HG02759 (cell line): ENCODE data around the gene CLVS2.

Source experiments
- ATAC-seq: cut with Tn5 transposase; IDR thresholded peaks from one replicate; pipeline ENCODE4 v1.9.1; 2021; ENCODE audit warnings: mild to moderate bottlenecking, moderate library complexity; ENCODE audit not compliant: unreplicated experiment

Gene CLVS2

DNA sequence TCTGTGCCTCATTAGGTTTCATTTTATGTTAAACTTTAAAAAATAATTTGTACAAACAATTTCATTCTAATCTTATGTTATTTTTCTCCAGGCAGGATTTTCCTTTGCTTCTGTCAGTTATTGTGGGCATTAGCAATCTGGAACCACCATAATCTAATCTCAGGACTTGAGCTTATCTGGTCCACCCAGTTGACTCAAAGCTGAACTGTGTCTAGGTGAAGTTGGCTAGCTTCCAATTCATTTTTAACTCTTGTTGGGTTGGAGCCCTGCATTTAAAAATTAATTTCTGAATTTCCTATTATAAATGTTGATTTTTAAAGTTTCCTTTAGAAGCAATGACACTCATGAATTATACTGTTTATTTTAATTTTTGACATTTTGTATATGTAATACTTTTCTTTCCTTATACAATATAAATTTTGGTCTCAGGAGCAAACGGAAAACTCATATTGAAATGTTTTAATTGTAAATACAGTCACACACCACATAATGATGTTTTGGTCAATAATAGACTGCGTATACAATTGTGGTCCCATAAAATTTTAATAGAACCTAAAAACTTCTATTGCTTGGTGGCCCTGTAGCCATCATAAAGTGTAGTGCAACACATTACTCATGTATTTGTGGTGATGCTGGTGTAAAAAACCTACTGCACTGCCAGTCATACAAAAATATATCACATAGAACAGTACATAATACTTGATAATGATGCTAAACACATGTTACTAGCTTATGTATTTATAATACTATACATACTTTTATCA is 121.3 kb downstream of the CLVS2 start:
- ATAC-seq = no peak

DNA sequence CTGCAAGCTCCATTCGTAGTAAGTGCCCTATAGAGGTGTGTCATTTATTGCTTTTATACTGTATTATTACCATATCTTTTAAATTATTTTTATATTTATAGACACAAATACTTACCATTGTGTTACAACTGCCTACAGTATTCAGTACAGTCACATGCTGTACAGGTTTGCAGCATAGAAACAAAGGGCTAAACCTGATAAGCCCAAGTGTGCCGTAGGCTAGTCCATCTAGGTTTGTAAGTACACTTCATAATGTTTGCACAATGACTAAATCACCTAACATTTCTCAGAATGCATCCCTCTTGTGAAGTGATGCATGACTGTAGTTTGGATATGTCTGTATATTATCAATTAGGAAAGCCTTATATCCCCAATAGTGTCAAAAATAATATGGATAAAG is 122.8 kb downstream of the CLVS2 start:
- ATAC-seq = no peak
